ENCODE results near the gene MYL7.
"Not testable (repeated sequence)": the region's sequence is repeated elsewhere in the genome, so short reads cannot be mapped to it uniquely, and the experiment has no call there.

Gene MYL7

DNA sequence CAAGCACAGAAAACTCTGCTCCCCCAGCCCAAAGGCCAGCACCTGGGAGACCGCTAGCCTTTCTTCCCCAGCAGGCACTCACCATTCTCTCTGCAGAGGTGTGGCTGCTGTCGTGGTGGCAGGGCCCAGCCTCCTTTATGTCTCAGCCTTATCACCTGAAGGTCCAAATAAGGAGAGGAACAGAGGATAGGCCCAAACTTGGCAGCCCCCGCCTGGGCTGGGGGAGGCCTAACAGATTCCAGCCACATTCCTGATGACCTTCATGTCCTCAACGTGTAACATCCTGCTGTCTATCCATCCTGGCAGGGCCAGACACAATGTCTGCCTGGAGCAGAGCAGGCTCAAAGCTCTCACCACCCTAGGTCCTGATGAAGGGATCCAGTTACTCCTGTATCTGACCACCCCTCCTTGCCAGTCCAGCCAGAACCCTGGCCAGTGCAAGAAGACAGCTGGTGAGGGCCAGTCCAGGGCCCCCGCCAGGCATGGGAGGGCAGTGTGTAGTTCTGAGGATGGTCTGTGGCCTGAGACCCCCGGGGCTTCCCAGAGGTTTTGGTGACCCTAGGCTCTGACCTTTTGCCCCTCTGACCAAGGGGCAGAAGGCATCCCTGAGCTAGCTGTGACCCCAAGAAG, at the start of gene MYL7:
TSS of gene MYL7 (minus strand) at position 112 of the 630 bp plus-strand sequence. CDS start at position 85, 27 bp downstream.
- no peak for DNase-seq

DNA sequence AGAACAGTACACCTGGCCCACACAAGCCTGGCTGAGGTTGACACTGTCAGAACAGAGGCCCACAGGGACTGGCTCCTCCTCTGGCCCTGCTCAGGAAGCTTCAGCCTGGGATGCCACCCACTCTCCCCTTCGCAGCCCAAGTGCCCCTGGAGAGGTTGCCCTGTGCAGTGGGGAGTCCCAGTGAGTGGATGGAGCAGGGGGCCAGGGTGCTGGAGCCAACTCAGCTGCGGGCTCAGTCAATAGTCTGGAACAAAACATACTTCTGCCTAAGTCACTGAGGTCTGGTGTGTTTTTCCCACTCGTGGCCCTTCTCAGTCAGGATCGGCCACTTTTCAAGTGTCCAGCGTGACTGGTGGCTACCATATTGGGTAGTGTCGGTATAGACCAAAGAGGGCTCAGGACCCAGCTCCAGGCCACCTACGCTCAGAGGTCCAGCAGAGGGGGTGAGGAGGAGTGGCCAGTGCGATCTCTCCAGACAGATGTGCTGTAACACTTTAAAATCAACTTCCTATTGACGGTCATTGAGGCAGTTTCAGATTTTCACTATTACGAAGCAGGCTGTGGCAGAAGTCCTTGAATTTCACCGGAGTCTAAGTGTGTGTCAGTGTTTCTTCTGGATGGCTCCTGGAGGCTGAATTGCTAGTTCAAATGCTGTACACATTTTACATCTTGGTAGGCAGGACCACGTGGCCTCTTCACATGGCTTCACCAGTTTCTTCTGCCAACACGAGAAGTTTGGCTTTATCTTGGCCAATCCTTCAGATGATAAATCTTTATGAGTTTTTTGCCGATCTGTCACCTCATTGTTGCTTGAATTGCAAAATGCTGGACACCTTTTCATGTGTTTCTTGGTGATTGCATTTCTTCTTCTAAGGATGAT, 49.1 kb upstream of the MYL7 start:
- DNase-seq = no peak

DNA sequence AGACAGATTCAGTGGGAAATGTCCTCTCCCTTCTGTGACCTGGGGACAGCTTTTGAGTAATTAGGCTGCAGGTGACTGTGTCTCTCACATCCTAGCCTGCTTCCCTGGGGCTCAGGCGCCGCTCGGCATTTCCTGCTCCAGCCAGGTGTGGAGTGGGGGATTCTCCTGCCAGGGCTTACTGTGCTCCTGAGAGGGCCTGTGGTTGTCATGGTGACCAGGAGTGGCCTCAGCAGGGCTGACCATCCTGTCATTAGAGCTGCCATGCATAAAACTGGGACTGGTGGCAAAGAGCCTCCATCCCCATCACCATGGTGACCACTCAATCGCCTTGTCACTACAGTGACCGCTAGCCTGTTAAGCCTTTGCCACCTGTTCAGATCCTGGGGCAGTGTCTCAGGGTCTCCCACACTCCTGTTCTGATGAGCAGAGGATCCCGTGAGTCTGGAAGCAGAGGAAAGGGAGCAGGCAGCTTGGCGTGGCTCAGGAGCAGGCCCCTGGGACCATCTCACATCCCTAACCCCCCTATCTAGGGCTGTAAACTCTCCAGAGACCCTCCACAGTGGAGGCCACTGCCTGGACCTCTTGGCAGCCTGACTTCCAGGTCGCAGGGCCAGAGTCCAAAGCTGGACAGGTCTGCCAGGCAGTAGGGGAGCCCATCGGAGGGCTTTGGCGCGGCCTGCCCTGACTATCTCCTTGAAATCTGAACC, 48.3 kb upstream of the MYL7 start, which contains the start of gene GCK:
TSS of gene GCK (minus strand) at position 154 of the 707 bp plus-strand sequence. CDS start 486 bp downstream, outside the sequence.
- DNase-seq = no peak

DNA sequence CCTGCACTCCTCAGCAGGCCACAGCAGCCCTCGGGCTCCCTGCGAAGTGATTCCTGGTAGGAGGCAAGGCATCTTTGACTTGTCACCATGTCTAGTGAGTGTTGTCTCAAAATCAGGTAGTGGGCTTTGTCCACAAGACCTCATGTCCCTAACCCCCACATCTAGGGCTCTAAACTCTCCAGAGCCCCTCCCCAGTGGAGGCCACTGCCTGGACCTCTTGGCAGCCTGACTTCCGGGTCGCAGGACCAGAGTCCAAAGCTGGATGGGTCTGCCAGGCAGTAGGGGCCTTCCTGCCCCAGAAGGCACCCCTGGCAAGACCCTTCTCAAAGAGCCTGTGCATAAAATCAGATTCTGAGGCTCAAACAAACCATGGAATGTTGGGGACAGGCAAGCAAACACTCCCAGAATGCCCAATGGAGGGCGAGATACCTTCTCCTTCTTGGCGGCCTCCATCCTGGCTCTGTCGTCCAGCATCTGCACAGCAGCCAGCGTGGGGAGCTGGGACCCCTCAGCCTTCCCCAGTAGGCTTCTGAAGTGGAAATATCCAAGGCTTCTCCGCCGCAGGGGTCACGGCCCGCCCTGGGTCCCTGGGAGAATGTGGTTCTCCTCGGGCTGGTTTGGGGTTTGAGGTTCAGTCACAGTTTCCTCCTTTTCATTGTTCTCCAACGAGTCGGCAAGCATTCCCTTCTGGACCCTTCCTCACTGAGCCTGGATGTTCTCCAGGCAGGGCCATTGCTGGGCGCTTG, 47.5 kb upstream of the MYL7 start:
- DNase-seq = no peak

DNA sequence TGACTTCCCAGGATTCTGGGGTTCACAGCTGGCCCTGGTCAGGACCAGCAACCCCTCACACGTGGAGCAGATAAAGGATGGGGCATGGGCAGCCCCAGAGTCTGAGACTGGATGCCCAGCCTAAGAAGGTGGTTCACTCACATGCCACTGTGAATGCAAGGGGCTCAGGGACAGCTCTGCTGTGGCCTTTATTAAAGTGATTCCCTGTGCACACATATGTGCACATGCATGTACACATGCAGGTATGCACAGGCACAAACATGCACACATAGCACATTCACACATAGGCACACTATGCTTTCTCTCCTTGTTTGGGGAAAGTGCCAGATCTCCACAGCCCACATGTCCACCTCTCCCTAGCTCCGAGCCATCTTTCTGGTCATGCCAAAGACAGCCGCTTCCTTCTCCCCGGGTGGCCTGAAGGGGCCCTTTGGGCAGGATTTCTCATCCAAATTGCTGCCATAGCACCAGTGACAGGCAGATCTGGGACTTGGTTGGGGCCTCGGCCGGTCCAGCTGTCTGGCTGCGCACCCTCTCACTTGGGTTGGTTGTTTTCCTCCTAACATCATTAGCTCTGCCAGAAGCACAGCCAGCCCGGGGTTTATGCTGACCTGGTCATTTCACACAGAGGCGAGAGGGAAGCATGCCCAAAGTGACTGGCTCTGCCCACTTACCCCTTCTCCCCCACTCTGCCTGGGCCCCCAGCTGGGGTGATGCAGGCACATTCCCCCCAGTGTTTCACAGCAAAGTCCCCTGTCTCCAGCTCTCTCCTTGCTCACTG, 46.7 kb upstream of the MYL7 start:
- no peak for DNase-seq

- no peak for DNase-seq
These were observed 45.6 kb upstream of the MYL7 start for GRCh38 chr7:44186736-44187135.

- DNase-seq = no peak
These were observed 44.6 kb upstream of the MYL7 start for GRCh38 chr7:44185729-44186128.

DNA sequence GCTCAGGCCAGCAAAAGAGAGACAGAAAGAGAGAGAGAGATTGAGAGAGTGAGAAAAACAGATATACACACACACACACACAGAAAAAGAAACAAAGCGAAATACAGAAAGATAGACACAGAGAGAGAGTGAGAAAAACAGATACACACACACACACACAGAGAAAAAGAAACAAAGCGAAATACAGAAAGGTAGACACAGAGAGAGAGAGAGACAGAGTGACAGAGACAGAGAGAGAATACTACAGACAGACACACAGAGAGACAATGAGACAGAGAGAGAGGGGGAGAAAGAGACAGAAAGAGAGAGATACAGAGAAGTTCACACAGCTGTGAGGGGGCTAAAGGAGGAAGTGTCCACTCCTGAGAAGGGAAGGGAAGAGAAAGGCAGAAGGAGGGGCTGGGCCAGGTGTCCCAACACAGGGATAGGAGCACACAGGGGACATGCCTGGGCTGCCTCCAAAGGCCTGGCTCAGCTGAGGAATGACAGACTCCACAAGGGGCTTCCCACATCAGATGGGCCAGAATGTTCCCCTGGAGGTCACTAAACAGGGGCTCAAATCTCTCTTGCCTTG, 43.8 kb upstream of the MYL7 start:
- no peak for DNase-seq

- DNase-seq = no peak
These were observed 43.2 kb upstream of the MYL7 start for GRCh38 chr7:44184206-44184872.

GRCh38 chr7:44183386-44183785, 42.3 kb upstream of the MYL7 start:
- no peak for DNase-seq

DNA sequence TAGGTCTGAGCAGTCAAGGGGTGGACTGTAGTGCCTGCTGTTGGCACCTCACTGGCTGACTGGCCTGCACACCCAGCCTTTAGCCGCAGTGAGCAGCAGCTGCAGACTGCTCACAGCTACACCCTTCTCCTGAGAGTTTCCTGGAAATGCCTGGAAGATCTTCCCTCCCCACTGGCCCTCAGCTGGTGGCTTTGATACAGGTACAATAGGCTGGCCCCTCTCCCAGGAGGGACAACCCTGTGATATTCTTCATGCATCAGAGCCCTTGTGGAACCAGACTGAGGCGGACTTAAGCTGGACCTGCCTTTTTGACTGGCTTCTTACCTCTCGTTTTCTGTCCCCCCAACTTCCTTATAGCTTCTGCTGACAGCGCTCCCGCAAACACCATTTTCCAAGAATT, 41.7 kb upstream of the MYL7 start:
- no peak for DNase-seq

DNA sequence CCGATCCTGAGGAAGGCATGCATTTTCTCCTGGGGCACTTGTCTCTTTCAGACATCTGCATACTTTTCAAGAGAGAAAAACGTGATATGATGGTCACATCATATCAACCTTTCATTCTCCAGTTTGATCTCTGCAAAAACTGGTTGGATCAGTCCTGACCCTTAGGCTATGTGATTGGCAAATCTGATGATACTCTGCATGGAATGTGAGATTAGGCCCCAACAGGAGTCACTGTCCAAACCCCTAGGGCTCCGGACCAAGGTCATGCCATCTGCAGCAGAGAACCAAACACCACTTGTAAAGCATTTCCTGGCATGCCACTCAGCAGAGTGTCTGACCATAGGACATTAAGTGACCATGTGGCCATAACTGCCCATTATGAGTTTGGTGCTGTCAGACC, 39.5 kb upstream of the MYL7 start:
- DNase-seq = no peak

- DNase-seq = no peak
These were observed 36.5 kb upstream of the MYL7 start for GRCh38 chr7:44177570-44178131.

DNA sequence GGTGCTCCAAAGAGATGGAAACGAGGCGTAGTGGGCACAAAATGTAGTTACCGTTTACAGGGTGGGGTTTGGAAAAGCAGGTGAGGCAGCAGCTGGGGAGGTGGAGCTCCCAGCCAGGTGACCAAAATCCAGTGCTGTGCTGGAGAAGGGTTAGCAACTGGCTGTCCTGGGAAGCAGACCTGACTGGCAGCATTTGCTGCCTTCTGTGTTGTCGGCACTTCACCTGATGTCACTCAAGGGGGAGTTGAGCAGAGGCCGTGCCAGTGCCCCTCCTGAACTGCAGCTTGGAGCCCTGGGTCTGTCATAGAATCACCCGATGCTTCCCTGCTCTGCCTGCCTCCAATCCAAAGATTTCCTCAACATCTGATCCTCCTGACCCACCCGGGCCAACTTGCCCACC, 35.4 kb upstream of the MYL7 start:
- DNase-seq = no peak

GRCh38 chr7:44175730-44176129, 34.6 kb upstream of the MYL7 start:
- no peak for DNase-seq

GRCh38 chr7:44174694-44174948, 33.5 kb upstream of the MYL7 start:
- not testable (repeated sequence) for DNase-seq

DNA sequence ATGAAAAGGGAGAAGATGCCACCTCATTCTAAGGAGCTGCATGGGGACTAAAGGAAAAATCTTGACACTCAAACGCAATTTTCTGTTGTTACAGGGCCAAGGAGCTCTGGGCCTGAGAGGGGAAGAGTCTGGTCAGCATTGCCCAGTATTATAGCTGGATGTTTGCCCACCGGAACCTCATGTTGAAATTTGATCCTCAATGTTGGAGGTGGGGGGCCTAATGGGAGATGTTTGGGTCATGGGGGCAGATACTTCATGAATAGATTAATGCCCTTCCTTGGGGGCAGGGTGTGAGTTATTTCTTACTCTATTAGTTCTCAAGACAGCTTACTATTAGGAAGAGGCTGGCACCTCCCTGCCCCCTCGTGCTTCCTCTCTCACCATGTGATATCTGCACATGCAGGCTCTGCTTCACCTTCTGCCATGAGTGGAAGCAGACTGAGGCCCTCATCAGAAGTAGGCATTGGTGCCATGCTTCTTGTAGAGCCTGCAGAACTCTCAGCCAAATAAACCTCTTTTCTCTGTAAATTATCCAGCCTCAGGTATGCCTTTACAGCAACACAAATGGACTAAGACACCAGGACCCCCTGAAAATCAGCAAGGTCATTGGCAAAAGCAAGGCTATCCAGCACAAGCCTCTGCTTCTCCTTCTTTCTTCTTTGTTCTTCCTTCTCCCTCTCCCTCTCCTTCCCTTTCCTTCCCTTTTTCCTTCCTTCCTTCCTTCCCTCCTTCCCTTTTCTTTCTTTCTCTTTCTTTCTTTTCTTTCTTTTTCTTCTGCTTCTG, 33.0 kb upstream of the MYL7 start:
- no peak for DNase-seq

GRCh38 chr7:44172803-44173424, 31.8 kb upstream of the MYL7 start:
- DNase-seq = no peak

- DNase-seq = no peak
These were observed 31.2 kb upstream of the MYL7 start for GRCh38 chr7:44172352-44172751.

DNA sequence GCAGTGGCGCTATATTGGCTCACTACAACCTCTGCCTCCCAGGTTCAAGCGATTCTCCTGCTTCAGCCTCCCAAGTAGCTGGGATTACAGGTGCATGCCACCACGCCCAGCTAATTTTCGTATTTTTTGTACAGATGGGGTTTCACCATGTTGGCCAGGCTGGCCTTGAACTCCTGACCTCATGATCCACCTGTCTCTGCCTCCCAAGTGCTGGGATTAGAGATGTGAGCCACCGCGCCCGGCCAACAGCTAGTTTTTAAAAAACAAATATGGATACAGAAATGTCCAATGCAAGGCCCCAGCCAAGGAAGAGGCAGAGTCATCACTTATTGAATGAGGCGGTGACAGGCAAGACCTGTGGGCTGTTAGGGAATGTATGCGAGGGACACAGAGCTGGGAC, 30.8 kb upstream of the MYL7 start:
- DNase-seq = not testable (repeated sequence)

Data from CD4-positive, alpha-beta T cell treated with Interleukin-15 for 1 hour (primary cell).